CD14-positive monocyte (primary cell): ENCODE results near the gene RRN3. TPM values are rescaled to one million over a fixed set of nuclear protein-coding genes. Genes with fewer than 3 reads are reported as not detected.

Source experiments
- DNase-seq, 3 donors: peaks; one replicate each; pipeline ENCODE4 v3.0.0-alpha.2; 2011 to 2022
- H2AFZ ChIP-seq: 2 replicates; pipeline ENCODE4 v1.6.0; 2012; ENCODE audit warnings: mild to moderate bottlenecking, low read depth, low read length, inconsistent platforms; ENCODE audit not compliant: insufficient read depth, poor library complexity, severe bottlenecking
- H3K27ac ChIP-seq, 2 donors: 1 replicate in 1 of 2; 2 replicates in 1 of 2; pipeline ENCODE4 v1.5.1; 2012 to 2013; ENCODE audit warnings: low read length in 2 of 2, control low read depth in 1 of 2, inconsistent platforms in 1 of 2, low read depth in 1 of 2, mild to moderate bottlenecking in 1 of 2
- H3K27me3 ChIP-seq, 2 donors: one replicate each; pipeline versions ENCODE4 v1.6.0 to v1.6.1; 2011 to 2013; ENCODE audit warnings: low read length in 2 of 2; ENCODE audit not compliant: control insufficient read depth in 2 of 2, insufficient read depth in 2 of 2
- H3K36me3 ChIP-seq, 2 donors: replicated peaks in 1 of 2; 1 replicate in 1 of 2; 2 replicates in 1 of 2; pipeline versions ENCODE4 v1.5.1 to v1.6.1; 2012 to 2013; ENCODE audit warnings: low read length in 2 of 2, control low read depth in 1 of 2, inconsistent platforms in 1 of 2, mild to moderate bottlenecking in 1 of 2; ENCODE audit not compliant: insufficient read depth in 2 of 2, control insufficient read depth in 1 of 2
- H3K4me1 ChIP-seq, 2 donors: 1 replicate in 1 of 2; 2 replicates in 1 of 2; pipeline versions ENCODE4 v1.5.1 to v1.6.1; 2012 to 2013; ENCODE audit warnings: low read length in 2 of 2, control low read depth in 1 of 2, inconsistent platforms in 1 of 2, mild to moderate bottlenecking in 1 of 2, moderate library complexity in 1 of 2; ENCODE audit not compliant: insufficient read depth in 2 of 2, control insufficient read depth in 1 of 2
- H3K4me2 ChIP-seq: replicated peaks from 2 replicates; pipeline ENCODE3; 2012; ENCODE audit warnings: low read length, moderate library complexity, mild to moderate bottlenecking; ENCODE audit not compliant: poor library complexity, severe bottlenecking; ENCODE audit errors: extremely low read depth
- H3K4me3 ChIP-seq, 3 experiments: fragments of 200-600 bp in 1 of 3; sonication (generic) in 1 of 3; replicated peaks in 1 of 3; 1 replicate in 2 of 3; 2 replicates in 1 of 3; pipeline ENCODE4 v1.5.1; 2011 to 2013; ENCODE audit warnings: low read length in 3 of 3, mild to moderate bottlenecking in 3 of 3, control low read depth in 2 of 3, low read depth in 2 of 3, inconsistent platforms in 1 of 3, moderate library complexity in 1 of 3
- H3K79me2 ChIP-seq: 2 replicates; pipeline ENCODE4 v1.6.0; 2012; ENCODE audit warnings: mild to moderate bottlenecking, control low read depth, inconsistent platforms, low read length, moderate library complexity; ENCODE audit not compliant: insufficient read depth
- H3K9ac ChIP-seq: 2 replicates; pipeline ENCODE4 v1.6.0; 2017; ENCODE audit warnings: low read length, mild to moderate bottlenecking; ENCODE audit not compliant: insufficient read depth, poor library complexity, severe bottlenecking
- H3K9me3 ChIP-seq, 2 donors: replicated peaks in 1 of 2; 1 replicate in 1 of 2; 2 replicates in 1 of 2; pipeline versions ENCODE4 v1.5.1 to v1.6.1; 2012 to 2013; ENCODE audit warnings: low read length in 2 of 2, control low read depth in 1 of 2; ENCODE audit not compliant: control insufficient read depth in 1 of 2, insufficient read depth in 1 of 2
- H4K20me1 ChIP-seq: 2 replicates; pipeline ENCODE4 v1.6.0; 2012; ENCODE audit warnings: mild to moderate bottlenecking, low read length, control low read depth, moderate library complexity; ENCODE audit not compliant: insufficient read depth
- H3K27ac Mint-ChIP-seq, 7 donors: one replicate each; pipeline ENCODE4 v1.8.0; 2020; ENCODE audit warnings: mild to moderate bottlenecking in 7 of 7, mixed read lengths in 7 of 7, moderate library complexity in 6 of 7, inconsistent platforms in 2 of 7
- H3K27me3 Mint-ChIP-seq, 3 donors: one replicate each; pipeline ENCODE4 v1.8.0; 2021 to 2022; ENCODE audit warnings: low read depth in 3 of 3, mild to moderate bottlenecking in 3 of 3, mixed read lengths in 3 of 3, moderate library complexity in 3 of 3, inconsistent platforms in 1 of 3
- H3K36me3 Mint-ChIP-seq, 2 donors: one replicate each; pipeline ENCODE4 v1.8.0; 2020; ENCODE audit warnings: mixed read lengths in 2 of 2, inconsistent platforms in 1 of 2, mild to moderate bottlenecking in 1 of 2
- H3K4me1 Mint-ChIP-seq: one replicate; pipeline ENCODE4 v1.8.0; 2020; ENCODE audit warnings: mild to moderate bottlenecking, mixed read lengths
- H3K4me3 Mint-ChIP-seq, 2 donors: one replicate each; pipeline ENCODE4 v1.8.0; 2020; ENCODE audit warnings: mild to moderate bottlenecking in 2 of 2, mixed read lengths in 2 of 2, moderate library complexity in 1 of 2
- H3K9me3 Mint-ChIP-seq, 7 donors: one replicate each; pipeline ENCODE4 v1.8.0; 2020 to 2022; ENCODE audit warnings: mixed read lengths in 7 of 7, mild to moderate bottlenecking in 6 of 7, moderate library complexity in 6 of 7, inconsistent platforms in 2 of 7
- CTCF ChIP-seq: fragments of 200-600 bp; IDR thresholded peaks from one replicate; pipeline ENCODE4 v1.8.0; 2022; ENCODE audit warnings: antibody characterized with exemption, mild to moderate bottlenecking
- WGBS: methylation state at CpG from one replicate; pipeline ENCODE4 v1.1.5; 2013; ENCODE audit warnings: missing lambda C conversion rate; ENCODE audit not compliant: insufficient coverage; 5-methylcytosine and 5-hydroxymethylcytosine counted together
- intact Hi-C, 2 donors: fragments of 100-400 bp; cut with micrococcal nuclease; formaldehyde crosslinking; loops; one replicate each; pipeline versions ENCODE4 v1.15.0 to v1.15.1; 2023
- polyA plus RNA-seq, 3 donors: library from polyadenylated mRNA; depleted of rRNA in 1 of 3; unstranded in 2 of 3; stranded (reverse) in 1 of 3; fragments of 300-500 nt in 2 of 3; fragments of >200 nt in 1 of 3; fragmentation: Illumina TruSeq in 2 of 3; gene quantifications; 1 replicate in 2 of 3; 2 replicates in 1 of 3; pipeline ENCODE4 v1.2.3, GENCODE V29; 2012 to 2021

The RRN3 gene
- polyA plus RNA-seq, 3 donors, result 4.3 to 9.2 (median 9.1) TPM

GRCh38 chr16:15037745-15038144 lies 56.3 kb downstream of the RRN3 start:
- H4K20me1 ChIP-seq, result no peaks in the 10 kb centered on the region
- Mint-ChIP-seq H3K36me3 (peaks cover 81 to 90% of the 10 kb centered on the region in 2 donors), H3K27ac (peak overlapping the region in 1 of 7 donors; percentile 71), H3K4me1 (peaks cover 9% of the 10 kb centered on the region), H3K27me3 (no peaks in the 10 kb centered on the region), H3K9me3 (no peaks in the 10 kb centered on the region), H3K4me3 (no peak overlapping the region)
- WGBS, result 100% methylated on average over 2 of the region's 4 CpGs
- no peak overlapping the region for H3K4me2 ChIP-seq
- peaks cover 6% of the 10 kb centered on the region in 2 donors for H3K4me1 ChIP-seq
- H3K27me3 ChIP-seq, result no peaks in the 10 kb centered on the region
- intact Hi-C loops, result no loop called here
- peaks cover 83 to 90% of the 10 kb centered on the region in 2 donors for H3K36me3 ChIP-seq
- H3K9ac ChIP-seq, result no peak overlapping the region
- no peaks in the 10 kb centered on the region for H3K9me3 ChIP-seq
- H3K79me2 ChIP-seq, result no peaks in the 10 kb centered on the region
- no peak overlapping the region for H2AFZ ChIP-seq
- H3K4me3 ChIP-seq, result no peak overlapping the region
- no peak for DNase-seq
- no peak overlapping the region for H3K27ac ChIP-seq
- no peak for TF ChIP-seq CTCF

- Histone ChIP-seq H2AFZ (no peak overlapping the region), H3K9me3 (no peaks in the 10 kb centered on the region), H3K27me3 (no peaks in the 10 kb centered on the region), H3K27ac (no peak overlapping the region), H4K20me1 (no peaks in the 10 kb centered on the region), H3K9ac (no peak overlapping the region), H3K36me3 (peaks cover 90 to 98% of the 10 kb centered on the region in 2 donors), H3K4me3 (no peak overlapping the region), H3K4me1 (peaks cover 6% of the 10 kb centered on the region in 2 donors), H3K4me2 (no peak overlapping the region), H3K79me2 (no peaks in the 10 kb centered on the region)
- Mint-ChIP-seq H3K4me3 (no peak overlapping the region), H3K4me1 (peaks cover 9% of the 10 kb centered on the region), H3K27me3 (no peaks in the 10 kb centered on the region), H3K27ac (peak overlapping the region in 1 of 7 donors; percentile 80), H3K9me3 (no peaks in the 10 kb centered on the region), H3K36me3 (peaks cover 85 to 92% of the 10 kb centered on the region in 2 donors)
- TF ChIP-seq CTCF, result no peak
- no peak for DNase-seq
- WGBS, result 94% methylated on average over 7 of the region's 10 CpGs
- intact Hi-C loops, result no loop called here
Observed at GRCh38 chr16:15037003-15037402, 57.1 kb downstream of the RRN3 start.
